ENCODE data around the gene LPXN. TPM values are rescaled to one million over a fixed set of nuclear protein-coding genes. Genes with fewer than 3 reads are reported as not detected.

Gene LPXN
- total and polyA plus RNA-seq, 9 donors, result 6.5 to 19.3 (median 7.9) TPM

DNA sequence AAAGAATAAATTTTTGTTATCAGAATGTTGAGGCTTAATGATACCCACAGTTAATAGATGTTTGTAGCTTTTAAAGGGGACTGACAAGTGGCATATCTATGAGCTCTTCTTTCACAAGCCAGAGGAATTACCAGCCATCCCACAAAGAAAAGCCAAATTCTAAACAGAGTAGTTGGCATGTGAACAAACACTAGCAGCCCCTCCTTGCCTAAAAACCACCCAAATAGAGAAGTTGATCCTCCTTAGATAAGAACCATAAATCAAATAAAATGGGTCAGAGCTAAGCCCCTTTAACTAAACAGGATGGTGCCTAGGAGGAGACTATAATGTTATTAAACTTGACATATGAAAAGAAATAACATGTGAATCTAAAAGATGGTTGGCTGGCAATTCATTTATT is 11.4 kb downstream of the LPXN start:
- Histone ChIP-seq H3K27me3 (no peaks in the 10 kb centered on the region), H3K9me3 (no peaks in the 10 kb centered on the region), H3K27ac (no peak overlapping the region), H3K4me1 (ENCODE audit: insufficient read depth) (no peaks in the 10 kb centered on the region), H3K36me3 (no peaks in the 10 kb centered on the region), H3K4me3 (no peak overlapping the region)
- intact Hi-C loops (cut with DNase I), result no loop called here
- no peak for DNase-seq
- TF ChIP-seq EP300 (IDR thresholded peaks at IDR 0.05) (no peak), POLR2A (IDR thresholded peaks at IDR 0.05) (no peak)
- TF ChIP-seq, protein P1, sequence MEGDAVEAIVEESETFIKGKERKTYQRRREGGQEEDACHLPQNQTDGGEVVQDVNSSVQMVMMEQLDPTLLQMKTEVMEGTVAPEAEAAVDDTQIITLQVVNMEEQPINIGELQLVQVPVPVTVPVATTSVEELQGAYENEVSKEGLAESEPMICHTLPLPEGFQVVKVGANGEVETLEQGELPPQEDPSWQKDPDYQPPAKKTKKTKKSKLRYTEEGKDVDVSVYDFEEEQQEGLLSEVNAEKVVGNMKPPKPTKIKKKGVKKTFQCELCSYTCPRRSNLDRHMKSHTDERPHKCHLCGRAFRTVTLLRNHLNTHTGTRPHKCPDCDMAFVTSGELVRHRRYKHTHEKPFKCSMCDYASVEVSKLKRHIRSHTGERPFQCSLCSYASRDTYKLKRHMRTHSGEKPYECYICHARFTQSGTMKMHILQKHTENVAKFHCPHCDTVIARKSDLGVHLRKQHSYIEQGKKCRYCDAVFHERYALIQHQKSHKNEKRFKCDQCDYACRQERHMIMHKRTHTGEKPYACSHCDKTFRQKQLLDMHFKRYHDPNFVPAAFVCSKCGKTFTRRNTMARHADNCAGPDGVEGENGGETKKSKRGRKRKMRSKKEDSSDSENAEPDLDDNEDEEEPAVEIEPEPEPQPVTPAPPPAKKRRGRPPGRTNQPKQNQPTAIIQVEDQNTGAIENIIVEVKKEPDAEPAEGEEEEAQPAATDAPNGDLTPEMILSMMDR (IDR thresholded peaks at IDR 0.05), result no peak

DNA sequence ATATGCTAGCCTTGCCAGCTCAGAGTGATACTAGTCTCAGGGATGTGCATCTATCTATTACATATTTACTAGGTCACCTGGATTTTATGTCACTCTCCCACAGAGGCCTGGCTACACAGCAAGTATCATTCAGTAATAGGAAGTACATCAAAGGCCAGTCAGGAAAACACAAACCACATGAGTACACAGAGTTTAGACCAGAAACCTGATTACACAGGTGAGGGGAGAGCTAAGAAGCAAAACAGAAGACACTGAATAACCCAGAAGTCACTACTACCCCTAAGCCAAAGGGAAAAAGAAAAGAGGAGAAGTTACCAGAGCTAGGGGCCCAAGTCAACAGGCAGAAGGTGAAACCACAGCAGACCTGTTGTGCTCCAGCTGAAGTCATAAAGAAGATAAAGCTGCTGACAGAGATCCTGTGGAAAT is 13.3 kb downstream of the LPXN start:
- no peaks in the 10 kb centered on the region for H3K9me3 ChIP-seq
- intact Hi-C loops (cut with DNase I), result no loop called here
- H3K27ac ChIP-seq, result no peak overlapping the region
- no peaks in the 10 kb centered on the region for H3K27me3 ChIP-seq
- H3K4me1 ChIP-seq (ENCODE audit: insufficient read depth), result no peaks in the 10 kb centered on the region
- TF ChIP-seq, protein P1 (IDR thresholded peaks at IDR 0.05), result no peak
- TF ChIP-seq POLR2A (IDR thresholded peaks at IDR 0.05) (no peak), EP300 (IDR thresholded peaks at IDR 0.05) (no peak)
- H3K36me3 ChIP-seq, result no peaks in the 10 kb centered on the region
- H3K4me3 ChIP-seq, result no peak overlapping the region
- no peak for DNase-seq

DNA sequence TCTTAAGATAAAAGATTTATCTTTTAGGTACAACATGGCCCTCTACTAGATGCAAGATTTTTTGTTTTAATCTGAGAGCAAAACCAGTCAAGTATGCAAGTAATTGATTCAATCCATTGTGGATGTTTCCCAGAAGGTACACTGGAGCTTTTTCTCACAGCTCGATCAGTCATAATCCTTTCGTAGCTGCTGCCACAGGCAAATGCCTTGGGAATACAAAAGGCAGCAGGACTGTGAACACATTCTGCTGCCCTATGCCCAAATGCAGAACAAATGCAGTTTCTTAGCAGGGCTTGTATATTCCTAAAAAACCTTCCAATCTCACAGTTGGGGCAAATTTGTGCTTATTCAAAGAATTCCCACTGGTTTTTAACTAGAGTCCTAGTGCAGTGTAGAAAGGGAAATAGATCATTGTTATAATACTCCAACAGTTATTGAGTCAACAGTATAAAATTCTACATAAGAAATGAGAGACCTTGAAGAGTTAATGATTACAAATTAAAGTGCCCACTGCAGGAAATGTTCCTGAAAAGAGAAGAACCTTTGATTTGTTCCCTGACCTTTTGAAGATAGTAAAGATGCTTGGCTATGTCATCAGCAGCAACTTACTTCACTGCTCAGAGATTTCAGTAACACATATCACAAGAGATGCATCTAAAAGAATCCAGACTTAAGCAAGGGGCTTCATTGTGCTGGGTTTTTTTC is 14.1 kb downstream of the LPXN start:
- H3K27ac ChIP-seq, result no peak overlapping the region
- whole genome bisulfite sequencing, 3 donors, result 67 to 73% (median 70%) methylated on average over 2 of the region's 2 CpGs

DNA sequence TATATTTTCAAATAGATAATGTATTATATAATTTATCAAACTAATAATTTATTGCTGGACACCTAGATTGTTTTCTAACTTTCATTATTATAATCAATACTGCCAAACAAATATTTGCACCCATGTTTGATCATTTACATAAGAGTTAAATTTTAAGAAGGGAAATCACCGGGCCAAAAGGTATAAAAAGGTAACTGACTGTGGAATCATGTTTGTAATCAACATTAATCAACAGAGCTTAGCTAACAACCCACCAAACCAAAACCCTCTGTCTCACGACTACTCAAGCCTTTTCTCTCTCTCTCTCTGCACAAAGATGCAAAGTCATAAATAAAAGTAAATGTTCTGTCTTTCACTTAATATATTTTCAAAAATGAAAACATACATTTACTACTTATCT is 14.8 kb downstream of the LPXN start:
- Histone ChIP-seq H3K27me3 (no peaks in the 10 kb centered on the region), H3K9me3 (no peaks in the 10 kb centered on the region), H3K36me3 (no peaks in the 10 kb centered on the region), H3K4me3 (no peak overlapping the region), H3K4me1 (ENCODE audit: insufficient read depth) (no peaks in the 10 kb centered on the region), H3K27ac (no peak overlapping the region)
- intact Hi-C loops (cut with DNase I), result no loop called here
- WGBS, 3 donors, result 41 to 76% (median 64%) methylated on average over 2 of the region's 2 CpGs
- DNase-seq, result no peak
- no peak for TF ChIP-seq POLR2A (IDR thresholded peaks at IDR 0.05)
- TF ChIP-seq EP300 (IDR thresholded peaks at IDR 0.05), result no peak
- TF ChIP-seq, protein P1 (IDR thresholded peaks at IDR 0.05), result no peak

More for the DNA sequence above, 14.1 kb downstream of the LPXN start:
- H3K36me3 ChIP-seq, result no peaks in the 10 kb centered on the region
- no peaks in the 10 kb centered on the region for H3K4me1 ChIP-seq (ENCODE audit: insufficient read depth)
- no peak overlapping the region for H3K4me3 ChIP-seq
- TF ChIP-seq POLR2A (IDR thresholded peaks at IDR 0.05) (no peak), EP300 (IDR thresholded peaks at IDR 0.05) (no peak)
- TF ChIP-seq, protein P1 (IDR thresholded peaks at IDR 0.05), result no peak
- intact Hi-C loops (cut with DNase I), result no loop called here
- DNase-seq, result no peak
- H3K9me3 ChIP-seq, result no peaks in the 10 kb centered on the region
- no peaks in the 10 kb centered on the region for H3K27me3 ChIP-seq
